Measurements from ENCODE around the gene OLIG1.

GRCh38 chr21:33067457-33067856 lies 2.5 kb upstream of the OLIG1 start:
- TF ChIP-seq CTCF (IDR thresholded peaks at IDR 0.05; ENCODE audit: insufficient read depth, low read length) = no peak
- 0 out of 2 replicates have a peak, but pooled peaks have one; percentile 12 for TF ChIP-seq GABPA (IDR thresholded peaks at IDR 0.05; ENCODE audit: low read depth)
- TF ChIP-seq REST (IDR thresholded peaks at IDR 0.05; ENCODE audit: insufficient replicate concordance, low read depth) = no peak
- TF ChIP-seq POLR2AphosphoS5 (IDR thresholded peaks at IDR 0.05; ENCODE audit: low read depth) = peak; percentile 92
- peak; percentile 99 for TF ChIP-seq SPI1 (IDR thresholded peaks at IDR 0.05; ENCODE audit: borderline replicate concordance, low read depth)
